Activated T-helper 1 cell treated with Interleukin-2 at 50 U/mL for 16 hours (primary cell): ENCODE measurements around the gene KLHL25.

ENCODE experiments used
- DNase-seq: peaks from one replicate; pipeline ENCODE4 v3.0.0-alpha.2; 2020; ENCODE audit warnings: low read depth

Gene KLHL25

GRCh38 chr15:85773970-85774369 lies 20.8 kb downstream of the KLHL25 start:
- DNase-seq: no peak

GRCh38 chr15:85773249-85773648 lies 21.5 kb downstream of the KLHL25 start:
- DNase-seq: no peak

- DNase-seq: no peak
These were observed 22.1 kb downstream of the KLHL25 start for GRCh38 chr15:85772668-85773067.

GRCh38 chr15:85771781-85772445 lies 22.8 kb downstream of the KLHL25 start:
- no peak for DNase-seq

GRCh38 chr15:85771271-85771670 lies 23.5 kb downstream of the KLHL25 start:
- DNase-seq: no peak

- DNase-seq: no peak
These were observed 24.4 kb downstream of the KLHL25 start for GRCh38 chr15:85770096-85771041.

GRCh38 chr15:85769182-85769900 lies 25.4 kb downstream of the KLHL25 start:
- DNase-seq: no peak

- DNase-seq: no peak
These were observed 26.0 kb downstream of the KLHL25 start for GRCh38 chr15:85768595-85769168.

GRCh38 chr15:85767785-85768529 lies 26.8 kb downstream of the KLHL25 start:
- DNase-seq: no peak

GRCh38 chr15:85766001-85766831 lies 28.5 kb downstream of the KLHL25 start:
- DNase-seq: no peak

- DNase-seq: no peak
These were observed 30.0 kb downstream of the KLHL25 start for GRCh38 chr15:85764649-85765277.

GRCh38 chr15:85763673-85764633 lies 30.8 kb downstream of the KLHL25 start:
- no peak for DNase-seq

- DNase-seq: no peak
These were observed 31.6 kb downstream of the KLHL25 start for GRCh38 chr15:85763157-85763556.

GRCh38 chr15:85762756-85763127 lies 32.0 kb downstream of the KLHL25 start:
- no peak for DNase-seq

GRCh38 chr15:85762039-85762755 lies 32.5 kb downstream of the KLHL25 start:
- no peak for DNase-seq

GRCh38 chr15:85761635-85762034 lies 33.1 kb downstream of the KLHL25 start:
- no peak for DNase-seq

GRCh38 chr15:85760531-85761371 lies 34.0 kb downstream of the KLHL25 start:
- DNase-seq: no peak
